ENCODE measurements around the gene IL17RD.

GRCh38 chr3:57093489-57093888, 71.7 kb downstream of the IL17RD start:
- TF ChIP-seq POLR2A (IDR thresholded peaks at IDR 0.05): no peak
- TF ChIP-seq, protein P1, sequence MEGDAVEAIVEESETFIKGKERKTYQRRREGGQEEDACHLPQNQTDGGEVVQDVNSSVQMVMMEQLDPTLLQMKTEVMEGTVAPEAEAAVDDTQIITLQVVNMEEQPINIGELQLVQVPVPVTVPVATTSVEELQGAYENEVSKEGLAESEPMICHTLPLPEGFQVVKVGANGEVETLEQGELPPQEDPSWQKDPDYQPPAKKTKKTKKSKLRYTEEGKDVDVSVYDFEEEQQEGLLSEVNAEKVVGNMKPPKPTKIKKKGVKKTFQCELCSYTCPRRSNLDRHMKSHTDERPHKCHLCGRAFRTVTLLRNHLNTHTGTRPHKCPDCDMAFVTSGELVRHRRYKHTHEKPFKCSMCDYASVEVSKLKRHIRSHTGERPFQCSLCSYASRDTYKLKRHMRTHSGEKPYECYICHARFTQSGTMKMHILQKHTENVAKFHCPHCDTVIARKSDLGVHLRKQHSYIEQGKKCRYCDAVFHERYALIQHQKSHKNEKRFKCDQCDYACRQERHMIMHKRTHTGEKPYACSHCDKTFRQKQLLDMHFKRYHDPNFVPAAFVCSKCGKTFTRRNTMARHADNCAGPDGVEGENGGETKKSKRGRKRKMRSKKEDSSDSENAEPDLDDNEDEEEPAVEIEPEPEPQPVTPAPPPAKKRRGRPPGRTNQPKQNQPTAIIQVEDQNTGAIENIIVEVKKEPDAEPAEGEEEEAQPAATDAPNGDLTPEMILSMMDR (IDR thresholded peaks at IDR 0.05): no peak
